A549 (cell line): Measurements from ENCODE around the gene POM121L2. TPM values are rescaled to one million over a fixed set of nuclear protein-coding genes. Genes with fewer than 3 reads are reported as not detected.

Experiments
- ATAC-seq, 2 experiments: fragments of 200-7000 bp in 1 of 2; fragments of >200 bp in 1 of 2; cut with Nextera tagmentation in 1 of 2; cut with Tn5 transposase in 1 of 2; 3 replicates each; pipeline versions ENCODE4 v1.8.0 to v1.9.1; 2018 to 2020; ENCODE audit warnings: mild to moderate bottlenecking in 1 of 2, moderate library complexity in 1 of 2
- CTCF ChIA-PET: fragments of 300-600 bp; sonication (Branson Sonifier 250); formaldehyde crosslinking; extraction: SDS; loops from one replicate; lab custom pipeline; 2021; ENCODE audit warnings: antibody characterized with exemption, inconsistent platforms; lab: Yijun Ruan, JAX
- POLR2A ChIA-PET: fragments of 350-600 bp; formaldehyde crosslinking; extraction: SDS; loops from one replicate; lab custom pipeline; 2021; ENCODE audit warnings: antibody characterized with exemption, inconsistent platforms; lab: Yijun Ruan, JAX
- DNase-seq, 2 experiments: peaks; one replicate each; pipeline versions ENCODE4 v3.0.0 to v3.0.0-alpha.2; 2011 to 2016; ENCODE audit warnings: low read depth in 1 of 2, low spot score in 1 of 2
- FAIRE-seq: peaks from 2 replicates; lab custom pipeline; 2011; peaks lifted over from hg19 to GRCh38; lab: Jason Lieb, UNC
- H3K27ac ChIP-seq, 2 experiments: fragments of >200 bp; sonication (Bioruptor Twin); formaldehyde crosslinking; 3 replicates each; pipeline ENCODE4 v1.5.1; 2016 to 2017
- H3K4me1 ChIP-seq: fragments of >200 bp; sonication (Bioruptor Twin); formaldehyde crosslinking; 3 replicates; pipeline ENCODE4 v1.6.1; 2016
- H3K4me2 ChIP-seq: fragments of >200 bp; sonication (Bioruptor Twin); formaldehyde crosslinking; 3 replicates; pipeline ENCODE4 v1.6.1; 2016
- H3K4me3 ChIP-seq: fragments of >200 bp; sonication (Bioruptor Twin); formaldehyde crosslinking; 3 replicates; pipeline ENCODE4 v1.5.1; 2016
- H3K9me3 ChIP-seq: fragments of >200 bp; sonication (Bioruptor Twin); formaldehyde crosslinking; 3 replicates; pipeline ENCODE4 v1.6.1; 2016
- BHLHE40 ChIP-seq: IDR thresholded peaks from 2 replicates; pipeline ENCODE4 v1.6.1; 2012; ENCODE audit warnings: low read depth, low read length, inconsistent platforms
- CBX2 ChIP-seq: fragments of 200-600 bp; sonication (generic); IDR thresholded peaks from 2 replicates; pipeline ENCODE4 v1.6.1; 2016; ENCODE audit warnings: low read depth, mild to moderate bottlenecking, borderline replicate concordance
- CBX8 ChIP-seq: fragments of 200-600 bp; sonication (generic); IDR thresholded peaks from 2 replicates; pipeline ENCODE4 v1.6.1; 2016
- CEBPB ChIP-seq, 2 experiments: fragments of >200 bp in 1 of 2; sonication (Bioruptor Twin) in 1 of 2; formaldehyde crosslinking in 1 of 2; IDR thresholded peaks; 2 replicates each; pipeline ENCODE4 v1.6.1; 2012 to 2016
- EHF ChIP-seq: fragments of 250-450 bp; sonication (Bioruptor Pico); IDR thresholded peaks from 2 replicates; pipeline ENCODE4 v1.5.0; 2020; ENCODE audit warnings: mild to moderate bottlenecking
- FOSL2 ChIP-seq, 2 experiments: fragments of 450-650 bp in 1 of 2; fragments of >200 bp in 1 of 2; sonication (Bioruptor Twin) in 1 of 2; formaldehyde crosslinking; IDR thresholded peaks; 2 replicates each; pipeline versions ENCODE4 v1.5.0 to v1.6.1; 2016 to 2020; ENCODE audit warnings: mild to moderate bottlenecking in 1 of 2, moderate library complexity in 1 of 2
- HOXA7 ChIP-seq: fragments of 250-450 bp; sonication (Bioruptor Pico); IDR thresholded peaks from 2 replicates; pipeline ENCODE4 v1.5.0; 2020; ENCODE audit warnings: mild to moderate bottlenecking, moderate library complexity
- HOXB5 ChIP-seq: fragments of 250-450 bp; sonication (Bioruptor Pico); IDR thresholded peaks from 2 replicates; pipeline ENCODE4 v1.5.0; 2020; ENCODE audit warnings: mild to moderate bottlenecking, moderate library complexity
- JUN ChIP-seq, 2 experiments: fragments of >200 bp; sonication (Bioruptor Twin); formaldehyde crosslinking; IDR thresholded peaks; 2 replicates in 1 of 2; 3 replicates in 1 of 2; pipeline ENCODE4 v1.6.1; 2016 to 2017
- KDM5A ChIP-seq: fragments of 200-600 bp; sonication (generic); IDR thresholded peaks from 2 replicates; pipeline ENCODE4 v1.6.1; 2016; ENCODE audit warnings: antibody characterized with exemption, mild to moderate bottlenecking
- MAFK ChIP-seq: fragments of 450-650 bp; IDR thresholded peaks from 2 replicates; pipeline ENCODE4 v1.6.1; 2014; ENCODE audit not compliant: partially characterized antibody
- NFE2L2 ChIP-seq: fragments of 150-350 bp; conservative IDR thresholded peaks from 2 replicates; pipeline ENCODE4 v1.6.1; 2014; ENCODE audit warnings: low read length
- NPAS2 ChIP-seq: fragments of 250-450 bp; sonication (Bioruptor Pico); IDR thresholded peaks from 2 replicates; pipeline ENCODE4 v1.8.0; 2022; ENCODE audit warnings: mild to moderate bottlenecking, moderate library complexity, borderline replicate concordance
- RARB ChIP-seq: fragments of 250-450 bp; sonication (Bioruptor Pico); IDR thresholded peaks from 2 replicates; pipeline ENCODE4 v1.8.0; 2021; ENCODE audit warnings: mild to moderate bottlenecking, moderate library complexity
- SMC3 ChIP-seq: fragments of >200 bp; sonication (Bioruptor Twin); formaldehyde crosslinking; IDR thresholded peaks from 3 replicates; pipeline ENCODE4 v1.6.1; 2018; ENCODE audit warnings: inconsistent platforms
- SREBF2 ChIP-seq: fragments of 450-650 bp; IDR thresholded peaks from 2 replicates; pipeline ENCODE4 v1.6.1; 2014; ENCODE audit warnings: mild to moderate bottlenecking, moderate library complexity
- ZNF302 ChIP-seq: fragments of 250-450 bp; sonication (Bioruptor Pico); IDR thresholded peaks from 2 replicates; pipeline ENCODE4 v1.9.0; 2021; ENCODE audit warnings: inconsistent platforms, mild to moderate bottlenecking, moderate library complexity
- ZSCAN20 ChIP-seq: fragments of 250-450 bp; sonication (Bioruptor Pico); IDR thresholded peaks from 2 replicates; pipeline ENCODE4 v1.8.0; 2022; ENCODE audit warnings: mild to moderate bottlenecking, moderate library complexity
- WGBS: methylation state at CpG from one replicate; pipeline ENCODE4 v1.1.6; 2017; ENCODE audit errors: missing lambda C conversion rate; 5-methylcytosine and 5-hydroxymethylcytosine counted together
- polyA plus RNA-seq, 4 experiments: library from polyadenylated mRNA; depleted of rRNA in 3 of 4; stranded (reverse); fragments of >200 nt; fragmentation: RNase III in 1 of 4; extraction: RNeasy Plus Mini Kit Qiagen cat#74134 plus additional on column Dnase treatment in 1 of 4; gene quantifications; 2 replicates in 3 of 4; 3 replicates in 1 of 4; pipeline ENCODE4 v1.2.3, GENCODE V29; 2011 to 2017
- TF ChIP-seq, protein P1 (sequence below): fragments of 200-600 bp; sonication (generic); IDR thresholded peaks from 2 replicates; pipeline ENCODE4 v1.6.1; 2016; ENCODE audit warnings: antibody characterized with exemption, mild to moderate bottlenecking, moderate library complexity
- TF ChIP-seq, protein P2 (sequence below): fragments of 250-450 bp; sonication (Bioruptor Pico); IDR thresholded peaks from 2 replicates; pipeline ENCODE4 v1.5.0; 2020; ENCODE audit warnings: low read depth, mild to moderate bottlenecking, moderate library complexity
- TF ChIP-seq, protein P3 (sequence below): IDR thresholded peaks from 2 replicates; pipeline ENCODE4 v1.6.1; 2012
- TF ChIP-seq, protein P4 (sequence below): fragments of 450-650 bp; IDR thresholded peaks from 2 replicates; pipeline ENCODE4 v1.6.1; 2014; ENCODE audit warnings: antibody characterized with exemption

The POM121L2 gene
- polyA plus RNA-seq, 2 of the 4 experiments (the other 2 are of a cell fraction) = 0.09 TPM; not detected in 1

DNA sequence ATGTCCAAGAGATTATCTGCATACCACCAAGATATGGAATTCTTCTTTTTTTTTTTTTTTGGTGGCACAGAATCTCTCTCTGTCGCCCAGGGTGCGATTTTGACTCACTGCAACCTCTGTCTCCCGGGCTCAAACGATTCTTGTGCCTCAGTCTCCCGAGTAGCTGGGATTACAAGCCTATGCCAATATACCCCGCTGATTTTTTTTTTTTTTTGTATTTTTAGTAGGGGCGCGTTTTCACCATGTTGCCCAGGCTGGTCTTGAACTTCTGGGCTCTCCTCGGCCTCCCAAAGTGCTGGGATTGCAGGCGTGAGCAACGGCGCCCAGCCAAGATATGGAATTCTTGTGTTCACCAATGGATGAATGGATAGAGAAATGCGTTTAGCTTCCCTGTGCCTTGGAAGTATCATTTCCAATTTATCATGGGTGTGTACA lies 31.0 kb downstream of the POM121L2 start (continued):
- TF ChIP-seq, protein P1, sequence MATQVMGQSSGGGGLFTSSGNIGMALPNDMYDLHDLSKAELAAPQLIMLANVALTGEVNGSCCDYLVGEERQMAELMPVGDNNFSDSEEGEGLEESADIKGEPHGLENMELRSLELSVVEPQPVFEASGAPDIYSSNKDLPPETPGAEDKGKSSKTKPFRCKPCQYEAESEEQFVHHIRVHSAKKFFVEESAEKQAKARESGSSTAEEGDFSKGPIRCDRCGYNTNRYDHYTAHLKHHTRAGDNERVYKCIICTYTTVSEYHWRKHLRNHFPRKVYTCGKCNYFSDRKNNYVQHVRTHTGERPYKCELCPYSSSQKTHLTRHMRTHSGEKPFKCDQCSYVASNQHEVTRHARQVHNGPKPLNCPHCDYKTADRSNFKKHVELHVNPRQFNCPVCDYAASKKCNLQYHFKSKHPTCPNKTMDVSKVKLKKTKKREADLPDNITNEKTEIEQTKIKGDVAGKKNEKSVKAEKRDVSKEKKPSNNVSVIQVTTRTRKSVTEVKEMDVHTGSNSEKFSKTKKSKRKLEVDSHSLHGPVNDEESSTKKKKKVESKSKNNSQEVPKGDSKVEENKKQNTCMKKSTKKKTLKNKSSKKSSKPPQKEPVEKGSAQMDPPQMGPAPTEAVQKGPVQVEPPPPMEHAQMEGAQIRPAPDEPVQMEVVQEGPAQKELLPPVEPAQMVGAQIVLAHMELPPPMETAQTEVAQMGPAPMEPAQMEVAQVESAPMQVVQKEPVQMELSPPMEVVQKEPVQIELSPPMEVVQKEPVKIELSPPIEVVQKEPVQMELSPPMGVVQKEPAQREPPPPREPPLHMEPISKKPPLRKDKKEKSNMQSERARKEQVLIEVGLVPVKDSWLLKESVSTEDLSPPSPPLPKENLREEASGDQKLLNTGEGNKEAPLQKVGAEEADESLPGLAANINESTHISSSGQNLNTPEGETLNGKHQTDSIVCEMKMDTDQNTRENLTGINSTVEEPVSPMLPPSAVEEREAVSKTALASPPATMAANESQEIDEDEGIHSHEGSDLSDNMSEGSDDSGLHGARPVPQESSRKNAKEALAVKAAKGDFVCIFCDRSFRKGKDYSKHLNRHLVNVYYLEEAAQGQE = no peak
- TF ChIP-seq SMC3 = no peak

DNA sequence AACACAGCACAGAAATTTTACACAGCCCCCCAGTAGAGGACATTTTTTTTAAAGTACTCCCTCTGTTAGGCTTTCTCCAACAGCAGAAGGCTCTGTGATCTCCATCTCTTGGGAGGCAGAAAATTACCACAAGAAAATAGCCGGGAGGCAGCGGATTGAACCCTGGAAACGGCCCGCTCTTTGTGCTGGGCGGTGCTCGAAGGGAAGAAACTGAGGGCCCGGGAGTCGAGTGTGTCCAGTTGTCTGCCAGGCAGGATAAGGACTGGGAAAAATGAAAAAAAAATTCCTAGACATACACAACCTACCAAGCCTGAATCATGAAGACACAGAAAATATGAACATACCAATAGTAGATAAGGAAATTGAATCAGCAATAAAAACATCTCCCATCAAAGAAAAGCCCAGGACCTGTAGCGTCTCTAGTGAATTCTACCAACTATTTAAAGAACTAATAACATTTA lies 31.5 kb downstream of the POM121L2 start:
- DNase-seq = peak in 1 of 2 experiments; percentile 40
- ChIA-PET POLR2A (interaction anchor here (2.1 kb wide), 1 partner anchor 29 kb away, joined by 8 read pairs; no protein-coding TSS in a partner anchor), CTCF (interaction anchor here (0.6 kb wide), 1 partner anchor 34 kb away, joined by 4 read pairs; no protein-coding TSS in a partner anchor)
- no peak for FAIRE-seq
- peak overlapping the region; percentile 62 for H3K4me3 ChIP-seq
- no peaks in the 10 kb centered on the region for H3K9me3 ChIP-seq
- H3K27ac ChIP-seq = peak overlapping the region; percentile 62 to 80
- WGBS = 5% methylated on average over 9 of the region's 9 CpGs
- H3K4me1 ChIP-seq = peaks cover 3% of the 10 kb centered on the region; the same call in 1 of the 3 replicates
- peak overlapping the region; percentile 72 for H3K4me2 ChIP-seq
- no peak for TF ChIP-seq HOXA7
- no peak for TF ChIP-seq RARB
- TF ChIP-seq NFE2L2 = no peak
- no peak for TF ChIP-seq KDM5A
- peak; percentile 60 to 69 for ATAC-seq

DNA sequence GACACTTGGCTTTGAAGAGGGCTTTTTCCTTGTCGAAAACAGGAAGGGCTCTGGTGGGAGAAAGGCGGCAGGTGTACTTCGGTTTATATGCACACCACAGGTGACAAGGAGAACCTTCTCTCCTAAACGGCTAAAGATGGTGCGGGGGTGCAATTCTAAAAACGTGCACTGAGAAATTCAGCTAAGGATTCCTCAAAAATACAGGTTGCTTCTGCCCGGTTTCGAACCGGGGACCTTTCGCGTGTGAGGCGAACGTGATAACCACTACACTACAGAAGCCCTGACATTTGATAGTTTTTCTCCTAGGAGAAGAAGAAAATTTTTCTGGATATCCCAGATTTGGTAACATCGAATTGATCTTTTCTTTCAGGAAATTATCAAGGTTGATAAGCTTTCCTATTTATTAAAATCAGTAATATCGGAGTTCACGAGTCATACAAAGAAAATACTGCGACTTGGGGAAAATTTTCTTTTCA lies 32.0 kb downstream of the POM121L2 start:
- CTCF ChIA-PET = interaction anchor here (0.9 kb wide), 1 partner anchor 74 kb away, joined by 3 read pairs; no protein-coding TSS in a partner anchor
- Histone ChIP-seq H3K9me3 (no peaks in the 10 kb centered on the region), H3K4me1 (peaks cover 4% of the 10 kb centered on the region; the same call in 1 of the 3 replicates), H3K27ac (peak overlapping the region; percentile 62 to 80)
- ATAC-seq = peak; percentile 73 to 84
- 1% methylated on average over 17 of the region's 17 CpGs for WGBS
- TF ChIP-seq CBX8 (no peak), EHF (no peak), HOXB5 (CRISPR knock-in tag) (no peak), SREBF2 (peak; percentile 53), BHLHE40 (0 out of 2 replicates have a peak, but pooled peaks have one; percentile 7), NPAS2 (no peak), CBX2 (no peak), CEBPB (IDR thresholded peaks at IDR 0.05) (peak in 1 of 2 experiments; percentile 17; a peak in 1 of 4 replicates), FOSL2 (IDR thresholded peaks at IDR 0.05) (no peak), FOSL2 (CRISPR knock-in tag; IDR thresholded peaks at IDR 0.05) (no peak), MAFK (no peak), ZNF302 (CRISPR knock-in tag) (no peak), ZSCAN20 (no peak), JUN (IDR thresholded peaks at IDR 0.05) (no peak)
- TF ChIP-seq, protein P2, sequence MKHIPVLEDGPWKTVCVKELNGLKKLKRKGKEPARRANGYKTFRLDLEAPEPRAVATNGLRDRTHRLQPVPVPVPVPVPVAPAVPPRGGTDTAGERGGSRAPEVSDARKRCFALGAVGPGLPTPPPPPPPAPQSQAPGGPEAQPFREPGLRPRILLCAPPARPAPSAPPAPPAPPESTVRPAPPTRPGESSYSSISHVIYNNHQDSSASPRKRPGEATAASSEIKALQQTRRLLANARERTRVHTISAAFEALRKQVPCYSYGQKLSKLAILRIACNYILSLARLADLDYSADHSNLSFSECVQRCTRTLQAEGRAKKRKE = no peak
- TF ChIP-seq, protein P3, sequence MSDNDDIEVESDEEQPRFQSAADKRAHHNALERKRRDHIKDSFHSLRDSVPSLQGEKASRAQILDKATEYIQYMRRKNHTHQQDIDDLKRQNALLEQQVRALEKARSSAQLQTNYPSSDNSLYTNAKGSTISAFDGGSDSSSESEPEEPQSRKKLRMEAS = peak; percentile 31; the same call in 1 of the 2 replicates
- TF ChIP-seq, protein P4, sequence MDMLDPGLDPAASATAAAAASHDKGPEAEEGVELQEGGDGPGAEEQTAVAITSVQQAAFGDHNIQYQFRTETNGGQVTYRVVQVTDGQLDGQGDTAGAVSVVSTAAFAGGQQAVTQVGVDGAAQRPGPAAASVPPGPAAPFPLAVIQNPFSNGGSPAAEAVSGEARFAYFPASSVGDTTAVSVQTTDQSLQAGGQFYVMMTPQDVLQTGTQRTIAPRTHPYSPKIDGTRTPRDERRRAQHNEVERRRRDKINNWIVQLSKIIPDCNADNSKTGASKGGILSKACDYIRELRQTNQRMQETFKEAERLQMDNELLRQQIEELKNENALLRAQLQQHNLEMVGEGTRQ = no peak
- TF ChIP-seq, all 56 proteins: peak for 4
- Histone ChIP-seq H3K4me3 (peak overlapping the region; percentile 62), H3K4me2 (peak overlapping the region; percentile 72)
- POLR2A ChIA-PET = interaction anchor here (2.1 kb wide), 1 partner anchor 29 kb away, joined by 8 read pairs; no protein-coding TSS in a partner anchor
- FAIRE-seq = no peak
- peak in 1 of 2 experiments; percentile 72 for DNase-seq
